Erythroblast (primary cell): Measurements from ENCODE around the gene OR10S1.

Source experiments
- GATA1 ChIP-seq: IDR thresholded peaks from 2 replicates; pipeline ENCODE4 v1.6.1; 2011; ENCODE audit warnings: low read depth, mild to moderate bottlenecking, control low read depth, low read length, moderate library complexity
- POLR2A ChIP-seq: IDR thresholded peaks from 2 replicates; pipeline ENCODE4 v1.6.1; 2011; ENCODE audit warnings: mild to moderate bottlenecking, low read length

DNA sequence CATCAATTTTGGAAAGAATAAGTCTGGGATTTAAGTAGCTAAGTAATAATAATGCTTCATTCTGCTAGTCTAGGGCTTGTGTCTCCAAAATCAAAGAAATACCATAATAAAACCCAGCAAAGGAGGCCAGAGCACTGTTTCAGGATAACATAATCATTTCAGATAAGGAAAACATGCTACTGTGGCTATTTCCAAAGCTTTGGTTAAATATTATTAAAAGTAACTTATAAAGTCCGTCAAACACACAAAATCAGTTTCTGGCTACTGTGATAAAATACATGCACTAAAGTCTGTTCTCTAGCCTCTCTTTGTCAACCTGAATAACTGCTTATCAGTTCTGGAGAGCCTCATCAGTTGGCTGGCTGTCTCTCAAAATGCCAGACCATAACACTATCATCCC lies 32.4 kb downstream of the OR10S1 start:
- TF ChIP-seq POLR2A: no peak
- TF ChIP-seq GATA1: no peak
